ENCODE measurements around the gene ERBB4.

- TF ChIP-seq CTCF (IDR thresholded peaks at IDR 0.05) (no peak), POLR2AphosphoS5 (IDR thresholded peaks at IDR 0.05) (no peak), EP300 (IDR thresholded peaks at IDR 0.05; ENCODE audit: low read depth) (no peak)
Observed at GRCh38 chr2:211833582-211834279, 704.9 kb downstream of the ERBB4 start.

Measured in transverse colon (tissue), 4 donors.